ENCODE results near the gene ELOA. TPM values are rescaled to one million over a fixed set of nuclear protein-coding genes. Genes with fewer than 3 reads are reported as not detected.
A peak's percentile ranks its signal among the peaks of the same experiment; 100 is the strongest.
"Not testable (repeated sequence)": the region's sequence is repeated elsewhere in the genome, so short reads cannot be mapped to it uniquely, and the experiment has no call there.

The ELOA gene
- total RNA-seq, 1 experiment from 2014 or later: 85.5 TPM

GRCh38 chr1:23784846-23785245 is 41.6 kb downstream of the ELOA start:
- DNase-seq (ENCODE audit: low read depth): no peak

DNA sequence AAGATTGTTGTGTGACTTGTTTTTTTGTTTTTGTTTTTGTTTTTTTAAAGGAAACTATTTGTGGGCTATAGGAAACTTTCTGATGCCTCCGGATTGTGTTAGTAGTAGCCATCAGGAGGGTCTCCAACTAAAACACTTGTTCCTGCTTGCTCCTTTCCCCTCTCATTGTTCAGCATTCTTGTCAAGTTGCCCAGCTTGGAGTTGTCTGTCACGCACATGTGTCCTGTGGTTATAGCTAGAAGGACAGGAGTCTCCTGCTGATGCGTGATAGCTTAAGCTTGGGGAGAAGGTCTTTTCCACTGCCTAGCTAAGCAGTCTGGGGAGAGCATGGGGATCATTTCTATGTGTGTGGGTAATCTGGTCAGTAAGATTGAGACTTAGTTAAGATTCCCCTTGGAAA is 44.4 kb downstream of the ELOA start:
- no peak for DNase-seq (ENCODE audit: low read depth)

GRCh38 chr1:23788695-23789094 is 45.4 kb downstream of the ELOA start:
- no peak for DNase-seq (ENCODE audit: low read depth)

- DNase-seq (ENCODE audit: low read depth): peak; percentile 96
Observed at GRCh38 chr1:23790696-23791515, 47.6 kb downstream of the ELOA start, which contains the start of gene LYPLA2. Gene LYPLA2 (plus strand): TSS chr1:23791145. CDS start chr1:23792683, 1,538 bp downstream.

DNA sequence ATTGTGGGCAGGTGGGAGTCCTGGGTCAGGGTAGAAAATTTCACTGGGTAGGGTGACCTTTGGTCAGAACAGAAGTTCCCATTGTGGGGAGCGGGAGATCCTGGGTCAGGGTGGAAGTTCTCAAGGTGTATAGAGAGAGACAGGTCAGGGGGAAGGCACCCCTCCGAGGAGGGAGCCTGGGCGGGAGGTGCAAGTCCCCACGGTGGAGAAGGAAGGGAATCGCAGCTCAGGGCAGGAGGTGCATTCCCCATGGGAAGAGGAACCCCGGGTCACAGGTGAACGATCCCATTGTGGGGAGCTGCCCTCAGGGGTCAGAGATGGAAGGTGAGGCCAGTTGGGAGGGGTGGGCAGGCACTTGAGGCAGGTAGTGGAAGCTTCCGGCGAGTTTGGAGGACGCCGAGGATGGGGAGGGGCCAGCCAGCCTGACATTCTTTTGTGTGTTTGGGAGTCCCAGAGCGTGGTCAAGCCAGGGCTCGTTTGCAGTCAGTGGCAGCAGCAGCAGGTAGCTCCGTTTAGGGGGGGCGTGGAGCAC is 48.3 kb downstream of the ELOA start:
- DNase-seq (ENCODE audit: low read depth): peak; percentile 56

DNA sequence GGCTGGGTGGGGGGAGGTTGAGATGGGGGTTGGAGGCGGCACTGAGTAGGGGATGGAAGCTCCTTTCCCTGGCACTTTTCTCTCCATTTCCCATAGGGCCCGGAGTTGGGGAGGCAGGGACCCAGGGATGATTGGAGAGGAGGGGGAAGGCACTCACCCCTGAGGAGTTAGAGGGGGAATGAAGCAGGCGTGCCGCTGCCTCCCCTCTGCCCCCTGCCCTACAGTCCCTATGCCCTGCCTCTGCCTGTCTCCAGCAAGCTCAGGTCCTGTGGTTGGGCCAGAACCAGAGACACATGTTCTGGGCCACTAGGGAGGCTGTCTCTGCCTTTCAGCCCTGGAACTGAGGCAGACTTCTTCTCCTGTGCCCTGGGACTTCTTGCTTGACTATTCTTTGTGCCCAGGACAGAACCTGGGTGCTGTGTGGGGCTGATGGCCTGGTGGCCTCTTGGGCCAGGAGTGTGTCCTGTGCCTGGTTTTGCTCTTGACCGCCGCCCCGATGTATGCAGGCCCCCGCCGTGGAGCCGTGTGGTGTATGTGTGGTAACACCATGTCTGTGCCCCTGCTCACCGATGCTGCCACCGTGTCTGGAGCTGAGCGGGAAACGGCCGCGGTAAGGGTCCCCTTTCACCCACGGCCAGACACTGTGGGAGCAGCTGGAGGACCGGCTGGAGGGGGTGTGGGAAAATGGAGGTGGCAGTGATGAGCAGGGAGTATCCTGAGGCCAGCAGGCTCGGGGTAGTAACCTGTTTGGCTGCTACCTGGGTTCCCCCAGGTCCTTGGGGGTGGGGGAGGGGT is 49.1 kb downstream of the ELOA start:
- DNase-seq (ENCODE audit: low read depth): no peak

DNA sequence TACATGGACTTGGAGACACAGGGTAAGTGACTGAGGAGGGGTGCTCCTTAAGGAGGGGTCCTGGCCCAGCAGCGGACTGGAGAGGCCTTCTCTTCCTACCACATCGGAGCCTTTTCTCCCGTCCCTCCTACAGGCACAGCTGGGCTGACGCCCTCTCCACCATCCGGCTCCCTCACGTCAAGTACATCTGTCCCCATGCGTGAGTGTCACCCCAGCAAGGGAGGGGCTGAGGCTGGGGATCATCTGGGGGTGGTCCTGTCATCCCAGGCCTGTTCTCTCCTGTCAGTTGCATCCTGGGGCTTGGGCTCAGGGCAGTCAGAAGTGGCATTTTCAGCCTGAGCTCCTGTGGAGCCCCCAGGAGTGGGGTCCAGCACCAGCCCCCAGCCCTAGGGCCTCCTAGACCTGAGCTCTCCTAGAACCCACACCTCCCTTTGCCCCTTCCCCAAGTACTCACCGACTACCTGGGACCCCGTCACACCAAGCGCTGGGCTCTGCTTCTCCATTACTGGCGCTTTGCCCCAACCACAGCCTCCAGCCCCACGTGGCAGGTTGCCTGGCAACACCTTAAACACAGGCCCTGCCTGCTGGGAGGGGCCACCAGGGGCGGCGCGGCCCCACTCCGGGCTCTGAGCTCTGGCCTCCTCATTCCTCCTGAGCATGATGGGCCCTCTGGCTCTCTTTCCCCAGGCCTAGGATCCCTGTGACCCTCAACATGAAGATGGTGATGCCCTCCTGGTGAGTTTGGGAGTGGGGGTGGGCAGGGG is 49.9 kb downstream of the ELOA start:
- DNase-seq (ENCODE audit: low read depth): peak; percentile 87

GRCh38 chr1:23793861-23794731 is 50.8 kb downstream of the ELOA start:
- no peak for DNase-seq (ENCODE audit: low read depth)

DNA sequence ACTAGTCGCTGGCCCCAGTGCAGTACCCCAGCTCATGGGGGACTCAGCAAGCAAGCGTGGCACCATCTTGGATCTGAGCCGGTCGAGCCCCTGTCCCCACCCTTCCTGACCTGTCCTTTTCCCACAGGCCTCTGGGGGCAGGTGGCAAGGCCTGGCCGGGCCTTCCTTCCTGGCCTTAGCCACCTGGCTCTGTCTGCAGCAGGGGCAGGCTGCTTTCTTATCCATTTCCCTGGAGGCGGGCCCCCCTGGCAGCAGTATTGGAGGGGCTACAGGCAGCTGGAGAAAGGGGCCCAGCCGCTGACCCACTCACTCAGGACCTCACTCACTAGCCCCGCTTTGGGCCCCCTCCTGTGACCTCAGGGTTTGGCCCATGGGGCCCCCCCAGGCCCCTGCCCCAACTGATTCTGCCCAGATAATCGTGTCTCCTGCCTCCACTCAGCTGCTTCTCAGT is 51.5 kb downstream of the ELOA start:
- DNase-seq (ENCODE audit: low read depth): not testable (repeated sequence)

DNA sequence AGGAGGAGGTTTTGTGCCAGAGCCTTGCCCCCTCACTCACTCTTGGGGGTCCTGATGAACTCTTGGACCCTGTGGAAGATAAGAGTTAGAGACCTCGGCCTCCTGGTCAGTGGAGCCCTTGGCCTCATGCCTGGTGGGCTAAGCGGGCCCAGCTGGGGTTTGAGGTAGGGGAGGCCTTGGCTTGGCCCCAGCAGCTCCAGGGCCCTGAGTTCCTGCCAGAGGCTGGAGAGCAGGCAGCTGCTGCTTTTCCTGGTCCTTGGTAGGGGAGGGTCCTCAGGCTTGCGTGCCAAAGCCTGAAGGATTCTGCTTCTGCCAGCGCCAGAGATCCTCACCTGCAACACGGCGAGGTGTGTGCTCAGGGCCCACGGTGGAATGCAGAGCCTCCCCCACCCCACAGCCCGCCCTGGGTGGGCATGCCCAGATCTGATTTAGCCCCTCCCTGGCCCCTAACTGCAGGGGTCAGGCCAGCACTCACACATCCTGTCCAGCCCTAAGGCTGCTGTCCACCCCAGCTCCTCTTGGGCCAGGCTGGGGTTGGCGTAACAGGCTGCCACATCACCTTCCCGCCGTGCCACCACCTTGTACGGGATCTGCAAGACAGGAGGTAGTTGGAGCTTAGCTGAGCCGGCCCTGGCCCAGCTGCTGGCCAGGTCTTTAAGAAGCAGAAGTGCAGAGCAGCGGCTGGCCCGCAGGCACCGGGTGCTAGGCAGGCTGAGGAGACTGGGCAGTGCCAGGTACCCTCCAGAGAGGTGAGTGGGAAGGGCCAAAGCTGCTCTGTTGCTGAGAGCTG is 52.6 kb downstream of the ELOA start:
- no peak for DNase-seq (ENCODE audit: low read depth)

DNA sequence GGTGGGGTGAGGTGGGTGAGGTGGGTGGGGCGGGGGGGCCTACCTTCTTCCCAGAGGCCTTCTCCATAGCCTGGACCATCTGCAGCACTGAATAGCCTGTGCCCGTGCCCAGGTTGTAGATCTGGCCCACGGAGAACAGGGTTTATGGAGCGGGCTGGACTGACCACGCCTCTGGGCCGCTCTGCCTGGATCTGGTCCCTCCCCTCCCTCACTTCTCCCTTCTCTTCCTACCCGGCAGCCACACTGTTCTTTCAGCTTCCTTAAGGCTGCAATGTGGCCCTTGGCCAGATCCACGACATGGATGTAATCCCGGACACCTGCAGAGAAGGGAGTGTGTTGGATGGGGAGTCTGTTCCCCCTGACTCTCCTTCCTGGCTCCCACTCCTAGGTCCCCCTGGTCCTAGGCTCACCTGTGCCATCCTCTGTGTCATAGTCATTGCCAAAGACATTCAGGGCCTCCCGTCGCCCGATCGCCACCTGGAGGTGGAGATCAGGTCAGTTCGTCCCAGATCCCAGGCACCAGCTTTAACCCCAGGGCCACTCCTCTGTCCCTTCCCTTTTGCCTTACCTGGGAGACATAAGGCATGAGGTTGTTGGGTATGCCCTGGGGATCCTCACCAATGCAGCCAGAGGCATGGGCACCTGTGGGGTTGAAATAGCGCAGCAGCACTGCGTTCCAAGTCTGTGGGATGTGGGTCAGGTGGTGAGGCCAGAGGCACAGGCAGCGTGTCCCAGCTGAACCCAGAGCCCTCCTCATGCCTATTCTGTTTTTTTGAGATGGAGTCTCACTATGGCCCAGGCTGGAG is 53.4 kb downstream of the ELOA start:
- DNase-seq (ENCODE audit: low read depth): peak; percentile 16

DNA sequence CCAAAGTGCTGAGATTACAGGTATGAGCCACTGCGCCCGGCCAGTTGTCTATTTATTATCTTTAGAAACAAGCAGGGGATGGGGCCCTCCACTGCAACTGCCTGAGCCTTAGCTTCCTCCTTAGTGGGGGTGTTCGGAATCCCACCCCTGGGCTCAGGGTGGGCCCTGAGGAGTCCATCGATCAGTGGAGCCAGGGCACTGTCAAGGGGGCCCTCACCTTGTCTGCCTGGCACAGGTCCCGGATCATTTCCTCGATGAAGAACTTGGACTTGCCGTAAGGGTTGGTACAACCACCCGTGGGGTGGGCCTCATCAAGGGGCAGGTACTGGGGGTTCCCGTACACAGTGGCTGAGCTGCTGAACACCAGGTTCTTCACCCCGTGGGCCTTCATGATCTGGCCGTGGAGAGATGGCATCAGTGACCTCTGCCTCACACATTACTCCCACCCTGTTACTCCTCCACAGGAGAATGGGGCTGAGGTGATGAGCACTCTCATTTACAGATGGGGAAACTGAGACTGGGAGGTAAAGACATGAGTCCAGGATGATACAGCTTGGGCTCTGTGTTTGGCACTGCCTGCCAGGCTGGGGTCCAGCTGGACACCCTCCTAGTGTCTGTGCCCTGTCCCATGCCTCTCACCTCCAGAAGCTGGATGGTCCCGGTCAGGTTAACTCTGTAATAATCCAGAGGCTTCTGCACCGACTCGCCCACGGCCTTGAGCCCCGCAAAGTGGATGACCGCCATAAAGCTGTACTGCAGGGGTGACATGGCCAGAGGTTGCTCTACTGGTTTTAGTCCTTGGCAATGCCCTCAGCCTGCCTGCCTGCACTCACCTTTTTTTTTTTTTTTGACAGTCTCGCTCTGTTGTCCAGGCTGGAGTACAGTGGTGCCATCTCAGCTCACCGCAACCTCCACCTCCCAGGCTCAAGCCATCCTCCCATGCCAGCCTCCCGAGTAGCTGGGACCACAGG is 54.5 kb downstream of the ELOA start:
- DNase-seq (ENCODE audit: low read depth): no peak

GRCh38 chr1:23798662-23799142 is 55.4 kb downstream of the ELOA start:
- peak; percentile 17 for DNase-seq (ENCODE audit: low read depth)

DNA sequence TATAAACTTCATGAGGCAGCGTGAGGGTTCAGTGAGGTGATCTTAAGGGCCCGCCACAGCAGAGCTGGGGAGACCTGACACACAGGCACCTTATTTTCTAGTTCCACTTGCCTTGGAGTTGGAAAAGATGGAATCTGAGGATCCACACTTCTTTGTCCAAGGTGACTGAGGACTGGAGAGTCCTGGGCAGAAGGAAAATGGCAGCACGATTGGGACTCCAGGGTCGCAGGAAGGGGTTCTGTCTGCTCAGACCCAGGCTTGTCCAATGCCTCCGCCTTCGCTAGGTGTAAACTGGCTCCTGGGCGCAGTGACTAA is 55.9 kb downstream of the ELOA start:
- no peak for DNase-seq (ENCODE audit: low read depth)

DNA sequence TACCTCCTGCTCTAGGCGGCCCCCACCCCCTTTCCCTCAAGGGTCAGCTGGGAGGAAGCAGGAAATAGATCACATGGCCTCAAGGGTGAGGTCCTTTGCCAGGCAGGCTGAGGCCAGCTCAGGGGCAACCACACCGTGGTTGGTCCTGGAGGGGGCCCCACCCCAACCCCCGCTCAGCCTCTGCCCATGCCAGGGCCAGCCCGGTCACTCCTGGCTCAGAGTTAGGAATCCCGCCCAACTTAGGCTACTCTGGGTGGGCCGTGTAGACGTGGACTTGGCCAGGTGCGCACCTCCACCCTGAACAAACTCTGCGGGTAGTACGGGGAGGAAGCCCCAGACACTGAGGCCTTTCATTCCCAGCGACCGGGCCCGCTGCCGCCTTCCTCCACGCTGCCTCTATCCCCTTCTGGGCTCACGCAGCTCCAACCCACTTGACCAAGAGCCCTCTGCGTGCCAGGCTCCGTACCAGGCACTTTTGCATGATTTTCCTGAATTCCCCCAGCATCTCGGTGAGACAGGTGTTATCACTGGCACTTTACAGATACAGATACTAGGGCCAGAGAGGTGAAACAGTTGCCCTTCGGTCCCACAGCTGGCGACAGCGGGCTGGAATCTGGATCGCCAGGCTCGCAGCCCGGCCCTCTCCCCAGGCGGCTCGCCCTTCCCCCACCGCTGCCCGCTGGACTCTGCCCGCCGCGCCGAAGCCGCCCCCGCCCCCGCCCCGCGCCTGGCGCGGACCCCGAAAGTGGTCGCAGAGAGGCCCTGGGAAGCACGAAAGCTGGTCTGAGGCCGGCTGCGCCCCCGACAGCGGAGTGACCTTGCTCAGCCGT is 56.5 kb downstream of the ELOA start:
- DNase-seq (ENCODE audit: low read depth): peak; percentile 97

- DNase-seq (ENCODE audit: low read depth): peak; percentile 98
Observed at GRCh38 chr1:23800400-23801337, 57.4 kb downstream of the ELOA start, which contains the start of gene GALE. Gene GALE (minus strand): TSS chr1:23800754. CDS start chr1:23799007, 1,747 bp downstream.

Data from Daoy (cell line).